Measurements from ENCODE around the gene ACOT8.

DNA sequence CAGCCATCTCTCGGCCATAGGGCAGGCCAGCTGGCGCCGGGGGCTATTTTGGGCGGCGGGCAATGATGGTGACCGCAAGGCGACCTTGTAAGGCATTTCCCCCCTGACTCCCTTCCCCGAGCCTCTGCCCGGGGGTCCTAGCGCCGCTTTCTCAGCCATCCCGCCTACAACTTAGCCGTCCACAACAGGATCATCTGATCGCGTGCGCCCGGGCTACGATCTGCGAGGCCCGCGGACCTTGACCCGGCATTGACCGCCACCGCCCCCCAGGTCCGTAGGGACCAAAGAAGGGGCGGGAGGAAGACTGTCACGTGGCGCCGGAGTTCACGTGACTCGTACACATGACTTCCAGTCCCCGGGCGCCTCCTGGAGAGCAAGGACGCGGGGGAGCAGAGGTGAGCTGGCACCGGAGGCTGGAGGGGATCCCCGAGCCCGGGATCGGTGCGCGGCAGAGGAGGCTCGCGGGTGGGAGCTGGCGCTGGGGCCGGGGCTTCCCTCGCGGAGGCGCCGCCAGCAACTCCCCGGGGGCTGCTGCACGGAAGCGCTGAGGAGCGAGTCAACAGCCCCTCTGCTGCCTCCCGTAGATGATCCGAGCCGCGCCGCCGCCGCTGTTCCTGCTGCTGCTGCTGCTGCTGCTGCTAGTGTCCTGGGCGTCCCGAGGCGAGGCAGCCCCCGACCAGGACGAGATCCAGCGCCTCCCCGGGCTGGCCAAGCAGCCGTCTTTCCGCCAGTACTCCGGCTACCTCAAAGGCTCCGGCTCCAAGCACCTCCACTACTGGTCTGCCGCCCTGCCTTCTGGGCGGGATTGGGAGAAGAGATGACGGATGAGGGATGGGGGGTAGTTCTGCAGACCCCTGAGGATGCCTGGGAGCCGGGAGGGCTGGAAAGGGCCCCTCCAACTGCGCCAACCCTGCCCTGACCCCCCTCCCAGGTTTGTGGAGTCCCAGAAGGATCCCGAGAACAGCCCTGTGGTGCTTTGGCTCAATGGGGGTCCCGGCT lies 34.1 kb upstream of the ACOT8 start, which contains the start of the genes CTSA and NEURL2:
- TF ChIP-seq POLR2A (IDR thresholded peaks at IDR 0.05) = no peak
- TF ChIP-seq, protein P1, sequence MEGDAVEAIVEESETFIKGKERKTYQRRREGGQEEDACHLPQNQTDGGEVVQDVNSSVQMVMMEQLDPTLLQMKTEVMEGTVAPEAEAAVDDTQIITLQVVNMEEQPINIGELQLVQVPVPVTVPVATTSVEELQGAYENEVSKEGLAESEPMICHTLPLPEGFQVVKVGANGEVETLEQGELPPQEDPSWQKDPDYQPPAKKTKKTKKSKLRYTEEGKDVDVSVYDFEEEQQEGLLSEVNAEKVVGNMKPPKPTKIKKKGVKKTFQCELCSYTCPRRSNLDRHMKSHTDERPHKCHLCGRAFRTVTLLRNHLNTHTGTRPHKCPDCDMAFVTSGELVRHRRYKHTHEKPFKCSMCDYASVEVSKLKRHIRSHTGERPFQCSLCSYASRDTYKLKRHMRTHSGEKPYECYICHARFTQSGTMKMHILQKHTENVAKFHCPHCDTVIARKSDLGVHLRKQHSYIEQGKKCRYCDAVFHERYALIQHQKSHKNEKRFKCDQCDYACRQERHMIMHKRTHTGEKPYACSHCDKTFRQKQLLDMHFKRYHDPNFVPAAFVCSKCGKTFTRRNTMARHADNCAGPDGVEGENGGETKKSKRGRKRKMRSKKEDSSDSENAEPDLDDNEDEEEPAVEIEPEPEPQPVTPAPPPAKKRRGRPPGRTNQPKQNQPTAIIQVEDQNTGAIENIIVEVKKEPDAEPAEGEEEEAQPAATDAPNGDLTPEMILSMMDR (IDR thresholded peaks at IDR 0.05) = peak in 1 of 3 donors; percentile 85

All from lower leg skin (tissue), 3 donors.